22Rv1 (cell line): ENCODE data around the gene RNU6-1.

Source experiments
- ZFX ChIP-seq: fragments of 450-650 bp; IDR thresholded peaks from 2 replicates; pipeline ENCODE4 v1.6.1; 2017; ENCODE audit warnings: antibody characterized with exemption, borderline replicate concordance
- TF ChIP-seq, protein P1 (sequence below): fragments of 450-650 bp; IDR thresholded peaks from 2 replicates; pipeline ENCODE4 v1.5.1; 2017; ENCODE audit warnings: mild to moderate bottlenecking

- TF ChIP-seq, protein P1, sequence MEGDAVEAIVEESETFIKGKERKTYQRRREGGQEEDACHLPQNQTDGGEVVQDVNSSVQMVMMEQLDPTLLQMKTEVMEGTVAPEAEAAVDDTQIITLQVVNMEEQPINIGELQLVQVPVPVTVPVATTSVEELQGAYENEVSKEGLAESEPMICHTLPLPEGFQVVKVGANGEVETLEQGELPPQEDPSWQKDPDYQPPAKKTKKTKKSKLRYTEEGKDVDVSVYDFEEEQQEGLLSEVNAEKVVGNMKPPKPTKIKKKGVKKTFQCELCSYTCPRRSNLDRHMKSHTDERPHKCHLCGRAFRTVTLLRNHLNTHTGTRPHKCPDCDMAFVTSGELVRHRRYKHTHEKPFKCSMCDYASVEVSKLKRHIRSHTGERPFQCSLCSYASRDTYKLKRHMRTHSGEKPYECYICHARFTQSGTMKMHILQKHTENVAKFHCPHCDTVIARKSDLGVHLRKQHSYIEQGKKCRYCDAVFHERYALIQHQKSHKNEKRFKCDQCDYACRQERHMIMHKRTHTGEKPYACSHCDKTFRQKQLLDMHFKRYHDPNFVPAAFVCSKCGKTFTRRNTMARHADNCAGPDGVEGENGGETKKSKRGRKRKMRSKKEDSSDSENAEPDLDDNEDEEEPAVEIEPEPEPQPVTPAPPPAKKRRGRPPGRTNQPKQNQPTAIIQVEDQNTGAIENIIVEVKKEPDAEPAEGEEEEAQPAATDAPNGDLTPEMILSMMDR = no peak
- TF ChIP-seq ZFX = no peak
These were observed 31.1 kb upstream of the RNU6-1 start for GRCh38 chr15:67870868-67871408.
